TTC549 (cell line): ENCODE measurements around the gene KLHDC4.
"Not testable (repeated sequence)": the region's sequence is repeated elsewhere in the genome, so short reads cannot be mapped to it uniquely, and the experiment has no call there.

Experiments
- FAIRE-seq: peaks from 2 replicates; lab custom pipeline; 2012; peaks lifted over from hg19 to GRCh38; lab: Jason Lieb, UNC

The KLHDC4 gene

GRCh38 chr16:87788730-87789436, 23.1 kb upstream of the KLHDC4 start:
- not testable (repeated sequence) for FAIRE-seq

DNA sequence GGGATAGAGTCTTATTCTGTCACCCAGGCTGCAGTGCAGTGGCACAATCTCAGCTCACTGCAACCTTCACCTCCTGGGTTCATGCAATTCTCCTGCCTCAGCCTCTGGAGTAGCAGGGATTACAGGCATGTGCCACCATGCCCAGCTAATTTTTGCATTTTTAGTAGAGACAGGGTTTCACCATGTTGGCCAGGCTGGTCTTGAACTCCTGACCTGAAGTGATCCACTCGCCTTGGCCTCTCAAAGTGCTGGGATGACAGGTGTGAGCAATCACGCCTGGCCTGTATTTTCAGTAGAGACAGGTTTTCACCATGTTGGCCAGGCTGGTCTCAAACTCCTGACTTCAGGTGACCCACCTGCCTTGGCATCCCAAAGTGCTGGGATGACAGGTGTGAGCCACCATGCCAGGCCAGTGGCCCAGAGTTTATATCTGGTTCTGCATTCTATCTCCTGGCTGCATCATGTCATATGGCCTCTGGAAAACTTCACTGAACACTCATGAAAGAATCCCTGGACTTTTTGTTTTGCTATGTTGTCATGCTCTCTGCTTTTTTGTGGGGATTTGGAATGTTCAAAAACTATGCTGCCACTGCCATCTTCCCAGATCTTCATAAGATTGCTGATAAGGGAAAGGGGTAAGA, 21.8 kb upstream of the KLHDC4 start:
- not testable (repeated sequence) for FAIRE-seq

- no peak for FAIRE-seq
Observed at GRCh38 chr16:87784812-87785211, 19.0 kb upstream of the KLHDC4 start.

- FAIRE-seq, result no peak
Observed at GRCh38 chr16:87782033-87782432, 16.2 kb upstream of the KLHDC4 start.

DNA sequence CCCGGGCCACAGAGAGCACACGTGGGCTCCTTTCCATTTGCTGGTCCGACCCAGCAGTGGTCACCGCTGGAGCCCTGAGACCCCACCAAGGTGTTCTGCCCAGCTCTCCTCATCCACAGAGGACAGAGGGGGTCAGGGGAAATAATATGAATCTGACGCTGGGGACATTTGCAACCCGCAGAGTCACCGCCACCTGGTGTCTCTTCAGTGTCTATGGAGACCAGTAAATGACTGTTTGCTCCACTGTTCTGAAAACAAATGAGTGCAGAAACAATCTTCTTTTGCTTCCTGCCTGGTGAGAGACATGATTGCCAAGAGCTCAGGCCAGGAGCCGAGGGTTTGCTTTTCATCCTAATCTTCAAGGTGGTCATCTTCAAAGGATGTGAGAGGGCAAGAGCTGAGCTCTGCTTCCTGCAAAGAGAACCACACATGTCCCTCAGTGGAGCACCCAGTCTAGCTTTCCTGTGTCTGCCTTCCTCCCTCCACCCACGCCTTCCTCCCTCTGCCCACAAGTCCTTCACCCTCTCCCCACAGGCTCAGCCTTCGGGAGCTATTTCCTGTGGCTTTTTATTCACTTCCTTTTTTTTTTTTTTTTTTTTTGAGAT, 14.7 kb upstream of the KLHDC4 start:
- no peak for FAIRE-seq

- no peak for FAIRE-seq
Observed at GRCh38 chr16:87778830-87779579, 13.2 kb upstream of the KLHDC4 start.

DNA sequence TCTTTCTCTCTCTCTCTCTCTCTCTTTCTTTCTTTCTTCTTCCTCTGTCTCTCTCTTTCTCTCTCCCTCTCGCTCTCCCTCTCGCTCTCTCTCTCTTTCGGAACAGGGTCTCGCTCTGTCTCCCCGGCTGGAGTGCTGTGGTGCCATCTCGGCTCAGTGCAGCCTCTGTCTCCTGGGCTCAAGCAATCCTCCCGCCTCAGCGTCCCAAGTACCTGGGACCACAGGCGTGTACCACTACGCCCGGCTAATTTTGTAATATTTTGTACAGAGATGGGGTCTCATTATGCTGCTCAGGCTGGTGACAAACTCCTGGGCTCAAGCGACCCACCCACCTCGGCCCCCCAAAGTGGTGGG, 12.7 kb upstream of the KLHDC4 start:
- no peak for FAIRE-seq

DNA sequence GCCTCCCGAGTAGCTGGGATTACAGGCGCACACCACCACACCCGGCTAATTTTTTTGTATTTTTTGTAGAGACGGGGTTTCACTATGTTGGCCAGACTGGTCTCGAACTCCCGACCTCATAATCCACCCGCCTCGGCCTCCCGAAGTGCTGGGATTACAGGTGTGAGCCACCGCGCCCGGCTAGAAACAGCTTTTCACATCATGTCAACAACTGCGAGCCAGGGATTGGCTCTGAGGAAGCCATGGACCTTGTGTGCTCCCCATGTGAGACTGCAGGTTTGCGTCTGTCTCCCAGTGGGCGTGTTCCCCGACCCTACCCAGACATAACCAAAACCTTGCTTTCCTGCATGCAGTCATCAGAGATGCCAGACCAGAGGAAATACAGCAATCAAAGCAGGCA, 8.1 kb upstream of the KLHDC4 start:
- not testable (repeated sequence) for FAIRE-seq

DNA sequence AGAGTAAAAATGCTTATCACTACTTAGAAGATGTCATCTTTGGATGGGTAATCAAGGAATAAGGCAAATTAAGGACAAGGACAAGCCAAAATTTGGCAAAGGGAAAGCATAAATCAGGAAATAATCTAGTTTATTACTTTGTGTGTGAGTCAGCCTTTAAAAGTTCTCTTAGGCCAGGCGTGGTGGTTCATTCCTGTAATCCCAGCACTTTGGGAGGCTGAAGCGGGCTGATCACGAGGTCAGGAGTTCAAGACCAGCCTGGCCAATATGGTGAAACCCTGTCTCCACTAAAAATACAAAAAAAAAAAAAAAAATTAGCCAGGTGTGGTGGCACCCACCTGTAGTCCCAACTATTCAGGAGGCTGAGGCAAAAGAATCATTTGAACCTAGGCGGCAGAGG, 1.7 kb upstream of the KLHDC4 start:
- FAIRE-seq, result not testable (repeated sequence)

- no peak for FAIRE-seq
Observed at GRCh38 chr16:87766485-87766797, 655 bp upstream of the KLHDC4 start.

GRCh38 chr16:87765473-87765775, 362 bp downstream of the KLHDC4 start:
- FAIRE-seq, result no peak

DNA sequence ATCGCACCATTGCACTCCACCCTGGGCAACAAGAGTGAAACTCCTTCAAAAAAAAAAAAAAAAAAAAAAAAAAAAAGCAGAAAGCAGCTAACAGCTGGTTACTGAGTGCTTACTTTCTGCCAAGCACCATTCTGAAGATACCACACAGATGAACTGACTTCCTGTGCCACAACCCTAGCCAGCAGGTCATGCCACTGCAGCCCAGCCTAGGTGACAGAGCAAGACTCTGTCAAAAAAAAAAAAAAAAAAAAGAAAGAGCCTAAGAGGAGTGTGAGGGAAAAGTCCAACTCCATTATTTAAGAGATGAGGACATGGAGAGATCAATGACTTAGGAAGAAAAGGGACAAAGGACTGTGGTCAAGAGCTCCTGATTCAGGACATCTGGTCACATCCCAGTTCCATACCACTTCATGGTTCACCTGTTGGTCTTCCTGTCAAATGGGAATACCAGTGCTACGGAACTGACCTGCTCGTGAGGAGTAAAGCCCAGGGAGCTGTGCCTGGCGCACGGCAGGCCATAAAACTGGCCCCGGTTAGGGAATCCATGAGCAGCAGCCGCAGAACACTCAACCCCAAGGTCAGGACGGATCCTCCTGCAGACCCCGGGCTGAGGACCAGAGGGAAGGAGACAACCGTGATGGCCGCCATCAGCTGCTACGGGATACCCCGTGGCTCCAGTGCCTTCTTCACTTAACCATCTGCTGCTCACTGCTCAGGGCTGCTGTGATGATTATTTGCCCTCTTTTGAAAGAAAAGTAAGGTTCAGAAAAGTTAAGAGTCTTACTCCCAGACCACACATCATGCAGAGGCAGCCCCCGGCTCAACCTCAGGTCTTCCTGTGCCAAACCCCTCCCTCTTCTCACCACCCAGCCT, 950 bp downstream of the KLHDC4 start:
- no peak for FAIRE-seq

GRCh38 chr16:87762620-87763019, 3.2 kb downstream of the KLHDC4 start:
- no peak for FAIRE-seq

DNA sequence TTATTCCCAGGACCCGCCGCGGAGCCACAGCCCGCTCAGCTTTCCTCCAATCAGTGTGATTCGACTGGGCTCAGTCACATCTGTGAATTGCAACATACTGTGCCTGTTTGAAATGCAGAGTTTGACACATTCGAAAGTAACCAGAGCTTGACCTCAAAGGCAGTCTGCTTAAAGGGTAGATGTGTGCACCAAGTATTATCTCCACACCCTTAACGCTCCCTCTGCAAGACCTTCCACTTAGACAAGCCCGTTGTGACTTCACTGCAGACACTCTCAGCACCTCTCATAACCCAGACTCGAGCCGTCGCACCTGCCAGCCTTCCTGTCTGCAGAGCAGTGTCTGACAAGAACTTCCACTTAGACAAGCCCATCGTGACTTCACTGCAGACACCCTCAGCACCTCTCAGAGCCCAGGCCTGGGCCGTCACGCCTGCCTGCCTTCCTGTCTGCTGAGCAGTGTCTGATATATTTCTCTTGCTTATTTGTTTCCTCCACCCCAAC, 3.7 kb downstream of the KLHDC4 start:
- no peak for FAIRE-seq

GRCh38 chr16:87761060-87761459, 4.7 kb downstream of the KLHDC4 start:
- FAIRE-seq, result no peak

DNA sequence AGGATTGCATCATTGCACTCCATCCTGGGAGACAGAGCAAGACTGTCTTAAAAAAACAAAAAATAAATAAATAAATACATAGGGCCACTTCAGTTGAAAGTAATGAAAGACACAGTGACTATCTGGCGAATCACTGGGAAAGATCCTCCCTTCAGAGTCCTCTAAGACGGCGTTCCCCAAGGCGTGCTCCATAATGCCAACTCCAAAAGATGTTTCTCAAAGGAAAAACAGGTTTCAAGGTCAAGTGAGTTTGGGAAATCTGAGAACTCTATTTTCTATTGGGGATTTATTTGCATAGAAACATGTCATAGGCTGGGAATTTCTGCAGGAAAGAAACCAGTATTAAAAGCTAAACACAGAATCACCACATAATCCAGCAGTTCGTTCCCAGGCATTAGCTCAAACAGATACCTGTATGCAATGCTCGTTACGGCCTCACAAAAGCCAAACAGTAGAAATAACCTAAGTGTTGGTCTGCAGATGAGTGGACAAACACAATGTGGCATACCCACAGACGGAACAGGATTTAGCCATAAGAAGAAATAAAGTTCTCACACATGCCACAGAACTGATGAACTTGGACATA, 7.9 kb downstream of the KLHDC4 start:
- no peak for FAIRE-seq

GRCh38 chr16:87754535-87754934, 11.3 kb downstream of the KLHDC4 start:
- no peak for FAIRE-seq

- FAIRE-seq, result no peak
Observed at GRCh38 chr16:87747626-87748414, 18.0 kb downstream of the KLHDC4 start.

DNA sequence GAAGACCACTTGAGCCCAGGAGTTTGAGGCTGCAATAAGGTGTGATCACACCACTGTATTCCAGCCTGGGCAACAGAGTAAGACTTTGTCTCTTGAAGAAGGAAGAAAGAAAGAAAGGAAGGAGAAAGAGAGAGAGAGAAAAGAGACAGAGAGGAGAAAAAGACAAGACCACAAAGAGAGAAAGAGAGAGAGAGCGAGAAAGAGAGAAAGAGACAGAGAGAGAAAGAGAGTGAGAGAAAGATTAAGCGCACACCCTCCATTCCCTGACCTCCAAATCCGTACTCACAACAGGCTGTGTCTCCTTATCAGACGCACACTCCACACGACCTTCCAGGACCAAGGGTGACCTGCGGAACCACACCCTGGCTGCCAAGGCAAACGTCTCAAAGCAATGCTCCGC, 19.6 kb downstream of the KLHDC4 start:
- FAIRE-seq, result no peak

DNA sequence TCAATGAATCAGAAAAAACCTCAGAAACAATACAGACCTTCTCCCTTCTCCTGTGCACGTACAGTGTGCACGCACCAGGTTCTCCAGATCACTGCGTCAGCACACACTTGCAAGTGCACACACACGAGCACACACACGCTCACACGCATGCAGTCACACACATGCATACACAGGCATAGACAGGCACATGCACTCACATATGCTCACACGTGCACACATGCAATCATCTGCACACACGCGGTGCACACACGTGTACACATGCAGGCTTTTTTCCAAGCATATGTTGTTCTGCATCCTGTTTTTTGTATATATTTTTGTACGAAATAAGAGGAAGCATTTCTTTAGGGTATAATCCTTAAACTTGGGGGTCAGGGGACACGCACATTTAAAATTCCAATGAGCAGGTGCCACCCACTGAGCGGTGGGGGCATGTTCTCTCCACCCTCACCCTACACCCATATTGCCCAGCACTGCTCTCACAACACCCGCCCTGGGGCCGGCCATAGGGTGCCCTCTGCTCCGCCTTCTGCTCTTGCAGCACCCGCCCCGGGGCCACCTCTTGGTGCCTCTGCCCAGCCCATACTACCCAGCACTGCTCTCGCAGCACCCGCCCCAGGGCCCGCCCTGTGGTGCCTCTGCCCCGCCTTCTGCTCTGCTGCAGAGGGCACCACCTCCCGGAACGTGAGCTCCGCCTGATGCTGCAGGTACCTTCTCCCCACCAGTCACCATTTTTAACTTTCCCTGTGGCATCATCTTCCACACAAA, 20.9 kb downstream of the KLHDC4 start:
- FAIRE-seq, result no peak
